Sigmoid colon (tissue), 7 donors: Measurements from ENCODE around the gene BPIFA1. TPM values are rescaled to one million over a fixed set of nuclear protein-coding genes. Genes with fewer than 3 reads are reported as not detected.

Source experiments
- DNase-seq: peaks from one replicate; pipeline ENCODE4 v3.0.0-alpha.2; 2019
- H3K27ac ChIP-seq, 4 donors: fragments of 200-600 bp; sonication (generic); one replicate each; pipeline ENCODE4 v1.5.1; 2016 to 2019; ENCODE audit warnings: mild to moderate bottlenecking in 1 of 4
- H3K27me3 ChIP-seq, 3 donors: fragments of 200-600 bp; sonication (generic); one replicate each; pipeline ENCODE4 v1.5.1; 2019; ENCODE audit warnings: mild to moderate bottlenecking in 1 of 3
- H3K36me3 ChIP-seq, 4 donors: fragments of 200-600 bp; sonication (generic); one replicate each; pipeline ENCODE4 v1.5.1; 2016 to 2019
- H3K4me1 ChIP-seq, 4 donors: fragments of 200-600 bp; sonication (generic); one replicate each; pipeline ENCODE4 v1.5.1; 2017 to 2019
- H3K4me3 ChIP-seq, 4 donors: fragments of 200-600 bp; sonication (generic); one replicate each; pipeline ENCODE4 v1.5.1; 2017 to 2019; ENCODE audit warnings: mild to moderate bottlenecking in 2 of 4, moderate library complexity in 1 of 4
- H3K9me3 ChIP-seq, 4 donors: fragments of 200-600 bp in 3 of 4; sonication (generic) in 3 of 4; one replicate each; pipeline versions ENCODE4 v1.5.1 to v1.6.1; 2013 to 2019
- EP300 ChIP-seq, 4 donors: sonication (generic); formaldehyde crosslinking; IDR thresholded peaks; one replicate each; pipeline ENCODE4 v1.6.1; 2017; ENCODE audit warnings: antibody characterized with exemption in 4 of 4
- POLR2A ChIP-seq, 2 donors: fragments of 450-650 bp; IDR thresholded peaks; one replicate each; pipeline ENCODE4 v1.6.1; 2016; ENCODE audit warnings: antibody characterized with exemption in 2 of 2, mild to moderate bottlenecking in 2 of 2, moderate library complexity in 2 of 2
- POLR2AphosphoS5 ChIP-seq, 4 donors: sonication (generic); formaldehyde crosslinking; IDR thresholded peaks; one replicate each; pipeline ENCODE4 v1.6.1; 2017; ENCODE audit warnings: antibody characterized with exemption in 4 of 4
- WGBS, 2 donors: extraction: QIAGEN DNeasy Blood & Tissue Kit; methylation state at CpG; one replicate each; pipeline ENCODE4 v1.1.7; 2013; 5-methylcytosine and 5-hydroxymethylcytosine counted together
- intact Hi-C: fragments of 100-400 bp; cut with DNase I; formaldehyde crosslinking; loops from one replicate; pipeline ENCODE4 v1.15.1; 2023
- polyA plus RNA-seq, 3 donors: library from polyadenylated mRNA; stranded (reverse); fragments of 200-250 nt; gene quantifications; one replicate each; pipeline ENCODE4 v1.2.3, GENCODE V29; 2013
- total RNA-seq, 4 donors: library from RNA; depleted of rRNA; stranded (reverse); fragments of >200 nt; gene quantifications; one replicate each; pipeline ENCODE4 v1.1.0, GENCODE V29; 2016
- TF ChIP-seq, protein P1 (sequence below), 4 experiments: fragments of 450-650 bp in 3 of 4; fragments of 200-600 bp in 1 of 4; IDR thresholded peaks; one replicate each; pipeline ENCODE4 v1.5.1; 2016 to 2019; ENCODE audit warnings: antibody characterized with exemption in 4 of 4, mild to moderate bottlenecking in 3 of 4, moderate library complexity in 2 of 4
- donor health status: healthy with polysubstance abuse.
- donor health status: Bipolar disorder and iron deficiency.
- donor health status: healthy.

BPIFA1 gene
- total and polyA plus RNA-seq, 7 donors: not detected

DNA sequence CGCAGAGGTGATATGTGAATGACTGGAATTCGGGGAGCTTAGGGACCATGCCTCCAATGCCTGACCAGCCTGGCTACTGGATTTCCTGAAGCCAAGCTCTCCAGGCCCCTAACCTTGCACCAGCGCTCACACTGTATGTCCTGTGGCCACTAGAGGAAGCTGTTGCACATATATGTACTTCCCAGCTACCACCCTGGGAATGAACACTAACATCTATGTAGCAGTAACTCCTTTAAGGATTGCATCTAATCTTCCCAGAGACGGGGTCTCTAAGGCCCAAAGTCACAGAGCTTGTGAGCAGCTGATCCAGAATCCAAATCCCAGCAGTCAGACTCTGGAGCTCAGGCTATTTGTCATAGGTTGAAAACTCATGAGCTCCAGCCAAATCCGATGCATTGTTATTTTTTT is 26.9 kb downstream of the BPIFA1 start:
- WGBS, 2 donors: 33% methylated on average over 5 of the region's 5 CpGs
- intact Hi-C loops: no loop called here
- TF ChIP-seq POLR2AphosphoS5 (IDR thresholded peaks at IDR 0.05) (no peak), EP300 (IDR thresholded peaks at IDR 0.05) (no peak), POLR2A (IDR thresholded peaks at IDR 0.05) (no peak)
- TF ChIP-seq, protein P1, sequence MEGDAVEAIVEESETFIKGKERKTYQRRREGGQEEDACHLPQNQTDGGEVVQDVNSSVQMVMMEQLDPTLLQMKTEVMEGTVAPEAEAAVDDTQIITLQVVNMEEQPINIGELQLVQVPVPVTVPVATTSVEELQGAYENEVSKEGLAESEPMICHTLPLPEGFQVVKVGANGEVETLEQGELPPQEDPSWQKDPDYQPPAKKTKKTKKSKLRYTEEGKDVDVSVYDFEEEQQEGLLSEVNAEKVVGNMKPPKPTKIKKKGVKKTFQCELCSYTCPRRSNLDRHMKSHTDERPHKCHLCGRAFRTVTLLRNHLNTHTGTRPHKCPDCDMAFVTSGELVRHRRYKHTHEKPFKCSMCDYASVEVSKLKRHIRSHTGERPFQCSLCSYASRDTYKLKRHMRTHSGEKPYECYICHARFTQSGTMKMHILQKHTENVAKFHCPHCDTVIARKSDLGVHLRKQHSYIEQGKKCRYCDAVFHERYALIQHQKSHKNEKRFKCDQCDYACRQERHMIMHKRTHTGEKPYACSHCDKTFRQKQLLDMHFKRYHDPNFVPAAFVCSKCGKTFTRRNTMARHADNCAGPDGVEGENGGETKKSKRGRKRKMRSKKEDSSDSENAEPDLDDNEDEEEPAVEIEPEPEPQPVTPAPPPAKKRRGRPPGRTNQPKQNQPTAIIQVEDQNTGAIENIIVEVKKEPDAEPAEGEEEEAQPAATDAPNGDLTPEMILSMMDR (IDR thresholded peaks at IDR 0.05): no peak
- DNase-seq: no peak
- H3K9me3 ChIP-seq: peaks cover 0 to 6% (median 0%) of the 10 kb centered on the region in 4 donors
- H3K27ac ChIP-seq: no peak overlapping the region
- H3K4me1 ChIP-seq: no peaks in the 10 kb centered on the region
- no peak overlapping the region for H3K4me3 ChIP-seq
- no peaks in the 10 kb centered on the region for H3K36me3 ChIP-seq
- H3K27me3 ChIP-seq: peaks cover 0 to 27% (median 0%) of the 10 kb centered on the region in 3 donors

DNA sequence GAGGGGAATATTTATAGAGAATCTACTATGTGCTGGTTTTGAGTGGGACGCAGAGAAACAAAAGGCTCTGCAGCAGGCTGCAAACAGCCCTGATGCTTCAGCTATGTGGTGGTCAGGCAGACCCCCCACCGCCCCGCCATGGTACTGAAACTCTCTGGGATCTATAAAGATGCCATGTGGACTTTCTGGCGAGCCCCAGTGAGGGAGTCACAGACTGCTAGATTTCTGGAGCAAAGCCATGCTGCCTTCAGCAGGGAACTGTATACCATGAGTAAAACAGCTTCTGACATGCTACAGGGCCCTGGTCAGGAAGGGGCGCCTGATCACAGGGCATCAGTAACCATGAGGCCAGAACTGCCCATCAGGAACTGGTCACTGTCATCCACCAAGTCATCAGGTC is 28.0 kb downstream of the BPIFA1 start:
- Histone ChIP-seq H3K4me1 (no peaks in the 10 kb centered on the region), H3K9me3 (peaks cover 0 to 6% (median 0%) of the 10 kb centered on the region in 4 donors), H3K27ac (no peak overlapping the region), H3K27me3 (peaks cover 0 to 26% (median 0%) of the 10 kb centered on the region in 3 donors), H3K36me3 (no peaks in the 10 kb centered on the region), H3K4me3 (no peak overlapping the region)
- WGBS, 2 donors: 80 to 82% methylated on average over 5 of the region's 5 CpGs
- intact Hi-C loops: no loop called here
- DNase-seq: no peak
- no peak for TF ChIP-seq EP300 (IDR thresholded peaks at IDR 0.05)
- TF ChIP-seq POLR2A (IDR thresholded peaks at IDR 0.05): no peak
- TF ChIP-seq, protein P1 (IDR thresholded peaks at IDR 0.05): no peak
- no peak for TF ChIP-seq POLR2AphosphoS5 (IDR thresholded peaks at IDR 0.05)

DNA sequence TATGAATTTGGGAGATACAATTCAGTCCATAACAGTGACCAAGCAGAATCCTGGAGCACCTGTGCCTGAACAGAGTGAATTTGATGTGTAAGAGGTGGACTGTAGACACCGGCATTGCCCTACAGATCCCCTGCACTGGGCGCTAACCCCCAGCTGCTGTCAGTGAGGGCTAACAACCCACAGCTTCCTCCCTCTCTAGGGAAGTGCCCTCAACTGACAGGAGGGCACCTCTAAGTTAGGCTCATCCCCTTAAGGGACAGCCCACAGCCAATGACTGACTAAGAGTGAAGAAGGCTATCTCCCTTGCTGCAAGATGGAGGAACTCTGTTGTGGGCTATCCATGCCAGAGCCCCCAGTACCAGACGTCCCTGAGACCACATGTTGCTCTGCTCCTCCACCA is 31.9 kb downstream of the BPIFA1 start:
- Histone ChIP-seq H3K4me1 (no peaks in the 10 kb centered on the region), H3K4me3 (no peak overlapping the region), H3K36me3 (no peaks in the 10 kb centered on the region), H3K27me3 (peaks cover 0 to 17% (median 0%) of the 10 kb centered on the region in 3 donors), H3K9me3 (peaks cover 0 to 2% (median 0%) of the 10 kb centered on the region in 4 donors), H3K27ac (no peak overlapping the region)
- DNase-seq: no peak
- intact Hi-C loops: no loop called here
- TF ChIP-seq, protein P1 (IDR thresholded peaks at IDR 0.05): no peak
- TF ChIP-seq POLR2A (IDR thresholded peaks at IDR 0.05): no peak
- no peak for TF ChIP-seq EP300 (IDR thresholded peaks at IDR 0.05)
- no peak for TF ChIP-seq POLR2AphosphoS5 (IDR thresholded peaks at IDR 0.05)
- WGBS, 2 donors: 52 to 65% methylated on average over 3 of the region's 3 CpGs

DNA sequence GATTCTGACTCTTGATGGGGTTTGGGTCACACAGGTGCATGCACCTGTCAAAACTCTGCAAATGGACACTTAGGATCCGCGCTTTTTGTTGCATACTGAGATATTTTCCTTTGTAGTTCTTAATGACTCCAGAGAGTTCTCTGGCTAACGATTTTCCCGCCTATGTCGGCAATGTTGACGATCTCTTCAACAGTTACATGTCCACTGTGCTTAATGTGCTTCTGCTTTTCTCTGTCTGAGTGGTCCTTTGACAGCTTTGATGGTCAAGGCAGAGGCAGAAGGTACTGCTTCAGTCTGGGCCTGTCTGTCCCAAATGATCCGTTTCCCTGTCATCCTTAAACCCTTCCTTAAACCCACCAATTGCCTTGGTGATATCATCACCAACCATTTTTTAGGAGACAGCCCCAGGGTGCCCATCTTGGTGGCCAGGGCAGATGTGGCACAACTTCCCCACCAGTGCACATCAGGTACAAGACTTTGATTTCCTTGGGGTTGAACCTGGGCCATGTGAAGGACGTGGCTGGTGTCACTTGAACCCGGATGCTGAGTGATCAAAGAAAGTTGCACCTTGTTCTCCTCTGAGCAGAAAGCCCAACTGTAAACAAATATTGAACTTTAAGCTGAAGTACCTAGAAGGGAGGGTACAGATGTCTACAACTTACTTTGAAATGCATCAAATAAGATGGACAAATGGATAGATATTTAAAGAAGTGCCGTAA is 36.5 kb downstream of the BPIFA1 start:
- H3K27ac ChIP-seq: no peak overlapping the region
- WGBS, 2 donors: 83 to 88% methylated on average over 10 of the region's 10 CpGs
- peaks cover 0 to 7% (median 0%) of the 10 kb centered on the region in 3 donors for H3K27me3 ChIP-seq
- DNase-seq: no peak
- H3K36me3 ChIP-seq: no peaks in the 10 kb centered on the region
- no peak overlapping the region for H3K4me3 ChIP-seq
- H3K9me3 ChIP-seq: no peaks in the 10 kb centered on the region
- TF ChIP-seq EP300 (IDR thresholded peaks at IDR 0.05): no peak
- TF ChIP-seq, protein P1 (IDR thresholded peaks at IDR 0.05): no peak
- TF ChIP-seq POLR2AphosphoS5 (IDR thresholded peaks at IDR 0.05): no peak
- no peak for TF ChIP-seq POLR2A (IDR thresholded peaks at IDR 0.05)
- H3K4me1 ChIP-seq: no peaks in the 10 kb centered on the region
- intact Hi-C loops: no loop called here
